DND-41 (cell line): ENCODE data around the gene NRXN3.

Experiments
- ATAC-seq: fragments of 200-7000 bp; cut with Tn5 transposase; 3 replicates; pipeline ENCODE4 v1.9.1; 2021; ENCODE audit warnings: low read depth; ENCODE audit not compliant: insufficient read depth
- DNase-seq: peaks from one replicate; pipeline ENCODE4 v3.0.0-alpha.2; 2020
- H2AFZ ChIP-seq: 2 replicates; pipeline ENCODE4 v1.6.0; 2012; ENCODE audit warnings: low read depth, low read length
- H3K27ac ChIP-seq: 2 replicates; pipeline ENCODE4 v1.5.1; 2012; ENCODE audit warnings: low read length, inconsistent platforms
- H3K27me3 ChIP-seq: fragments of 200-600 bp; sonication (generic); 2 replicates; pipeline ENCODE4 v1.6.0; 2012; ENCODE audit warnings: low read length, mild to moderate bottlenecking, inconsistent platforms; ENCODE audit not compliant: insufficient read depth, poor library complexity
- H3K36me3 ChIP-seq: 2 replicates; pipeline ENCODE4 v1.5.1; 2012; ENCODE audit warnings: low read length, inconsistent platforms; ENCODE audit not compliant: insufficient read depth
- H3K4me1 ChIP-seq: 2 replicates; pipeline ENCODE4 v1.5.1; 2012; ENCODE audit warnings: mild to moderate bottlenecking, low read length; ENCODE audit not compliant: insufficient read depth
- H3K4me2 ChIP-seq: 2 replicates; pipeline ENCODE4 v1.6.0; 2012; ENCODE audit warnings: mild to moderate bottlenecking, moderate library complexity, low read length, inconsistent platforms; ENCODE audit not compliant: insufficient read depth
- H3K4me3 ChIP-seq, 2 experiments: fragments of 200-600 bp in 1 of 2; shearing (Covaris generic) in 1 of 2; 2 replicates each; pipeline ENCODE4 v1.5.1; 2012 to 2016; ENCODE audit warnings: inconsistent platforms in 2 of 2, low read length in 2 of 2, mild to moderate bottlenecking in 2 of 2, low read depth in 1 of 2, moderate library complexity in 1 of 2
- H3K79me2 ChIP-seq: 2 replicates; pipeline ENCODE4 v1.6.0; 2012; ENCODE audit warnings: low read length, inconsistent platforms; ENCODE audit not compliant: insufficient read depth
- H3K9ac ChIP-seq: 2 replicates; pipeline ENCODE4 v1.6.0; 2012; ENCODE audit warnings: low read depth, mild to moderate bottlenecking, inconsistent platforms, low read length, moderate library complexity
- H3K9me3 ChIP-seq: 2 replicates; pipeline ENCODE4 v1.5.1; 2012; ENCODE audit warnings: low read length, moderate library complexity, mild to moderate bottlenecking, inconsistent platforms; ENCODE audit not compliant: insufficient read depth, severe bottlenecking
- H4K20me1 ChIP-seq: 2 replicates; pipeline ENCODE4 v1.6.0; 2012; ENCODE audit warnings: low read length; ENCODE audit not compliant: insufficient read depth
- EZH2 ChIP-seq: IDR thresholded peaks from 3 replicates; pipeline ENCODE4 v1.6.1; 2012; ENCODE audit warnings: borderline replicate concordance, low read depth, mild to moderate bottlenecking, moderate library complexity, low read length, inconsistent platforms; ENCODE audit not compliant: severe bottlenecking
- TF ChIP-seq, protein P1 (sequence below): IDR thresholded peaks from 2 replicates; pipeline ENCODE4 v1.5.1; 2012; ENCODE audit warnings: borderline replicate concordance, low read length, moderate library complexity, mild to moderate bottlenecking; ENCODE audit not compliant: poor library complexity, severe bottlenecking; ENCODE audit errors: extremely low read depth

NRXN3 gene

DNA sequence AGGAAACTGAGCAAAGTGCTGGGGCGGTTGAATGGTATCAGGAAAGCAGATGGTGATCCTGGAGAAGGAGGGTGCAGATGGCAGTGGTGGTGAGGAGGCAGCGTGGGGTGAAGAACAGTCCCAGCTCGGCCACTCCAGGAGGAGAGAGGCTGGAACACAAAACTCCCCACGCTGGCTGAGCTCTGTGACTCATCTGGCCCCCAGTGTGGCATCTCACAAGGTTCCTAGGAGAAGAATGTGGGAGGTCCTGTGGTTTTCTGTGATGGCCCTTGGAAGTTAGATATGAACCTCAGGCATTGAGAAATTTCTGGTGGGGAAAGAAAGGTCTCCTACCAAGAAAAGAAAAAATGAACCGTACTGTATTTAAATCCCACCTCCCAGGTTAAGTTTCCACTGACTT is 8.0 kb upstream of the NRXN3 start:
- H3K4me3 ChIP-seq: no peak overlapping the region
- H3K9ac ChIP-seq: no peak overlapping the region
- no peaks in the 10 kb centered on the region for H3K9me3 ChIP-seq
- H3K4me2 ChIP-seq: no peak overlapping the region
- no peaks in the 10 kb centered on the region for H3K4me1 ChIP-seq
- H3K36me3 ChIP-seq: no peaks in the 10 kb centered on the region
- H4K20me1 ChIP-seq: 0 out of 2 replicates have a peak, but pooled peaks cover 3% of the 10 kb centered on the region
- H3K27me3 ChIP-seq: no peaks in the 10 kb centered on the region
- no peak overlapping the region for H2AFZ ChIP-seq
- H3K79me2 ChIP-seq: no peaks in the 10 kb centered on the region
- ATAC-seq (no peak), DNase-seq (no peak)
- TF ChIP-seq EZH2: no peak
- TF ChIP-seq, protein P1, sequence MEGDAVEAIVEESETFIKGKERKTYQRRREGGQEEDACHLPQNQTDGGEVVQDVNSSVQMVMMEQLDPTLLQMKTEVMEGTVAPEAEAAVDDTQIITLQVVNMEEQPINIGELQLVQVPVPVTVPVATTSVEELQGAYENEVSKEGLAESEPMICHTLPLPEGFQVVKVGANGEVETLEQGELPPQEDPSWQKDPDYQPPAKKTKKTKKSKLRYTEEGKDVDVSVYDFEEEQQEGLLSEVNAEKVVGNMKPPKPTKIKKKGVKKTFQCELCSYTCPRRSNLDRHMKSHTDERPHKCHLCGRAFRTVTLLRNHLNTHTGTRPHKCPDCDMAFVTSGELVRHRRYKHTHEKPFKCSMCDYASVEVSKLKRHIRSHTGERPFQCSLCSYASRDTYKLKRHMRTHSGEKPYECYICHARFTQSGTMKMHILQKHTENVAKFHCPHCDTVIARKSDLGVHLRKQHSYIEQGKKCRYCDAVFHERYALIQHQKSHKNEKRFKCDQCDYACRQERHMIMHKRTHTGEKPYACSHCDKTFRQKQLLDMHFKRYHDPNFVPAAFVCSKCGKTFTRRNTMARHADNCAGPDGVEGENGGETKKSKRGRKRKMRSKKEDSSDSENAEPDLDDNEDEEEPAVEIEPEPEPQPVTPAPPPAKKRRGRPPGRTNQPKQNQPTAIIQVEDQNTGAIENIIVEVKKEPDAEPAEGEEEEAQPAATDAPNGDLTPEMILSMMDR: no peak
- H3K27ac ChIP-seq: no peak overlapping the region

- H3K9ac ChIP-seq: no peak overlapping the region
Measured at GRCh38 chr14:78164226-78164853, 5.8 kb upstream of the NRXN3 start.

DNA sequence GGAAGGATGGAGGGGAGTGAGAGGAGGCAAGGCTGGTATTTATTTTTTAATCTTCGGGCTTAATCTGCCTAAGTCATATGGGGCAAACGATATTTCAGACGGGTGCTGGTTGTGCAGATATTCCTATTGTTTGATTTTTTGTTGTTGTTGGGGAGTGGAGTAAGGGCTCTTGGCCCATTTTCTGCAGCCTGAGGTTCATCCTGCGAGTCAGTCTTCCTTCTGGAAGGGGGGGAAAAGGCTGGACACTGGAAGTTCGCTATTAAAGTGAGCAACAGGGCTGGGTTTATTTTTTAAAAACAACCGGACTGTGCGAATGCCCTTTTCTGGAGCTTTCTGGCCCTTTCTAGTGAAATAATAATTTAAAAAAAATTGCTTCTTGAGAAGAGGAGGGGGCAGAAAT is 2.3 kb downstream of the NRXN3 start:
- H3K4me2 ChIP-seq: no peak overlapping the region
- no peak overlapping the region for H3K9ac ChIP-seq
- no peaks in the 10 kb centered on the region for H3K36me3 ChIP-seq
- no peak for DNase-seq
- no peak for ATAC-seq
- no peak overlapping the region for H3K4me3 ChIP-seq
- TF ChIP-seq EZH2: no peak
- TF ChIP-seq, protein P1: no peak
- no peaks in the 10 kb centered on the region for H3K27me3 ChIP-seq
- no peaks in the 10 kb centered on the region for H3K9me3 ChIP-seq
- no peak overlapping the region for H2AFZ ChIP-seq
- no peak overlapping the region for H3K27ac ChIP-seq
- no peaks in the 10 kb centered on the region for H3K4me1 ChIP-seq
- no peaks in the 10 kb centered on the region for H3K79me2 ChIP-seq
- no peaks in the 10 kb centered on the region for H4K20me1 ChIP-seq

More at GRCh38 chr14:78164226-78164853, 5.8 kb upstream of the NRXN3 start:
- H3K4me3 ChIP-seq: no peak overlapping the region
- H3K79me2 ChIP-seq: no peaks in the 10 kb centered on the region
- H3K27me3 ChIP-seq: no peaks in the 10 kb centered on the region
- H3K27ac ChIP-seq: no peak overlapping the region
- H3K36me3 ChIP-seq: no peaks in the 10 kb centered on the region
- H3K4me1 ChIP-seq: no peaks in the 10 kb centered on the region
- H3K4me2 ChIP-seq: no peak overlapping the region
- TF ChIP-seq EZH2: no peak
- TF ChIP-seq, protein P1: peak; percentile 57
- ATAC-seq: no peak
- H2AFZ ChIP-seq: no peak overlapping the region
- no peaks in the 10 kb centered on the region for H4K20me1 ChIP-seq
- no peaks in the 10 kb centered on the region for H3K9me3 ChIP-seq
- peak; percentile 12 for DNase-seq
